ENCODE measurements around the gene SPRY1.

SPRY1 gene

DNA sequence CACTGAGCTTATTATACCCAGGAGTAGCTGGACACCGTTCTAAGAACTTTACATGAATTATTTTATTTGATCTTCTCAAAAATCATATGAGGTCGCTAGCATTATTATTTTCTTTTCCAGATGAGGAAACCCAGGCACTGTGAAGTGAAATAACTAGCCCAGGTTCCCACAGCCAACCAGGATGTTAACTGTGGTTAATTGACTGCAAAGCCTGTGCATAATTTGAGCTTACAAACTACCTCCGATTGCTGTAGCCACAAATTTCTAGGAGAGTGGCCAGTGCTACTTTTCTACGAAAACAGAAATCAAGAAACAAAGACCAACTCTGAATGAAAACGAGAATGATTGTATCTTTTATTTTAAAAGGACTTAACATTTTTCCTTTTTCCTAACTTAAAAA is 27.2 kb downstream of the SPRY1 start:
- Histone ChIP-seq H3K36me3 (no peaks in the 10 kb centered on the region), H3K9me3 (no peaks in the 10 kb centered on the region), H3K4me3 (ENCODE audit: low read depth, low read length) (no peak overlapping the region), H3K4me1 (no peaks in the 10 kb centered on the region), H3K27me3 (peaks cover 8% of the 10 kb centered on the region; the same call in 1 of the 2 replicates)
- TF ChIP-seq, protein P1, sequence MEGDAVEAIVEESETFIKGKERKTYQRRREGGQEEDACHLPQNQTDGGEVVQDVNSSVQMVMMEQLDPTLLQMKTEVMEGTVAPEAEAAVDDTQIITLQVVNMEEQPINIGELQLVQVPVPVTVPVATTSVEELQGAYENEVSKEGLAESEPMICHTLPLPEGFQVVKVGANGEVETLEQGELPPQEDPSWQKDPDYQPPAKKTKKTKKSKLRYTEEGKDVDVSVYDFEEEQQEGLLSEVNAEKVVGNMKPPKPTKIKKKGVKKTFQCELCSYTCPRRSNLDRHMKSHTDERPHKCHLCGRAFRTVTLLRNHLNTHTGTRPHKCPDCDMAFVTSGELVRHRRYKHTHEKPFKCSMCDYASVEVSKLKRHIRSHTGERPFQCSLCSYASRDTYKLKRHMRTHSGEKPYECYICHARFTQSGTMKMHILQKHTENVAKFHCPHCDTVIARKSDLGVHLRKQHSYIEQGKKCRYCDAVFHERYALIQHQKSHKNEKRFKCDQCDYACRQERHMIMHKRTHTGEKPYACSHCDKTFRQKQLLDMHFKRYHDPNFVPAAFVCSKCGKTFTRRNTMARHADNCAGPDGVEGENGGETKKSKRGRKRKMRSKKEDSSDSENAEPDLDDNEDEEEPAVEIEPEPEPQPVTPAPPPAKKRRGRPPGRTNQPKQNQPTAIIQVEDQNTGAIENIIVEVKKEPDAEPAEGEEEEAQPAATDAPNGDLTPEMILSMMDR (IDR thresholded peaks at IDR 0.05; ENCODE audit: low read depth, low read length): no peak
- DNase-seq: no peak

DNA sequence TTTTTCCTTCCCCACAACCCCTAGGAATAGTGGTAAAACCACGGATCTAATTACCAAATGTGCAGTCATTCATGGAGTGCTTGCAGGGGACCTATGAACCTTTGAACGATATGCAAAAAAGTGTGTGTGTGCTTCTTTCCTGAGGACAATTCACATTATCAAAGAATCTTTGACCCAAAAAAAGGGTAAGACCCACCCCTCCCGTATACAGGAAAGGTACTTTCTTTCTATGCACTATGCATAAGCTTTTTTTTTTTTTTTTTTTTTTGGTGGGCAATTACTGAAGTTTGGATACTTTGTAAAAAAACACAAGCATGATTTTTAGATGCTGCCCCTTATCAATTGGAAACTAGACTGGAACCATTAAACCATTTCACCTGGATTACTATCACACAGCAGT is 31.4 kb downstream of the SPRY1 start:
- H3K4me1 ChIP-seq: no peaks in the 10 kb centered on the region
- no peak overlapping the region for H3K4me3 ChIP-seq (ENCODE audit: low read depth, low read length)
- no peak for DNase-seq
- TF ChIP-seq, protein P1 (IDR thresholded peaks at IDR 0.05; ENCODE audit: low read depth, low read length): no peak
- peaks cover 3% of the 10 kb centered on the region; the same call in 1 of the 2 replicates for H3K27me3 ChIP-seq
- H3K36me3 ChIP-seq: no peaks in the 10 kb centered on the region
- H3K9me3 ChIP-seq: no peaks in the 10 kb centered on the region

DNA sequence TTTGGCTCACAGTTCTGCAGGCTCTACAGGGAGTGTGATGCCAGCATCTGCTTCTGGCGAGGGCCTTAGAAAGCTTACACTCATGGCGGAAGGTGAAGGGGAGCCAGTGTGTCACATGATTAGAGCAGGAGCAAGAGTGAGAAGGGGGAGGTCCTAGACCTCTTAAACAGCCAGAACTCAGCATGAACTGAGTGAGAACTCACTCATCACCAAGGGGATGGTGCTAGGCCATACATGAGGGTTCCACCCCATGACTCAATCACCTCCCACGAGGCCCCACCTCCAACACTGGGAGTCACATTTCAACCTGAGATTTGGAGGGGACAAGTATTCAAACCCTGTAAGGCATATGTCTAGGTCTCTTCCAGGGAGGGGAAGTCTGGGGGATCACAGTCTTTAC is 33.4 kb downstream of the SPRY1 start:
- no peaks in the 10 kb centered on the region for H3K9me3 ChIP-seq
- peaks cover 3% of the 10 kb centered on the region; the same call in 1 of the 2 replicates for H3K27me3 ChIP-seq
- H3K36me3 ChIP-seq: no peaks in the 10 kb centered on the region
- no peak overlapping the region for H3K4me3 ChIP-seq (ENCODE audit: low read depth, low read length)
- TF ChIP-seq, protein P1 (IDR thresholded peaks at IDR 0.05; ENCODE audit: low read depth, low read length): no peak
- DNase-seq: no peak
- no peaks in the 10 kb centered on the region for H3K4me1 ChIP-seq

DNA sequence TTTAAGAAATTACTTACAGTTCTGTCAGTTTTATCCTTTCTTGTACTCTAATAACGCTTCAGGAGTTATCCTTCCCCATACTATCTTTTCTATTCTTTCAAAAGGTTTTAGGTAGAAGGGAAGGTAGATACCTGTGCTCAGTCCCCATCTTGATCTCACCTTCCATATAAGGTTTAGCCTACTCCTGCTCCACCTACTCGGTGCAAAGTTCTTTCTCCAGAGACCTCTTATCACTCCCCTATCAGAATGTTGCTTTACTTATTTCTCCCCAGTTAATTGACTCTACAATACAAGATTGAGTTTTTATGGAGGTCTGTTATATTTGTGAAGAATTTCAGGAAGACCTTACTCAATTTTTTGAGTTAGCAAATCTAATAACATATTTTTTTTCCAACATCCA is 33.9 kb downstream of the SPRY1 start:
- Histone ChIP-seq H3K4me3 (ENCODE audit: low read depth, low read length) (no peak overlapping the region), H3K36me3 (no peaks in the 10 kb centered on the region), H3K27me3 (peaks cover 3% of the 10 kb centered on the region; the same call in 1 of the 2 replicates), H3K4me1 (no peaks in the 10 kb centered on the region), H3K9me3 (no peaks in the 10 kb centered on the region; the same call in 1 of the 2 replicates)
- DNase-seq: no peak
- TF ChIP-seq, protein P1 (IDR thresholded peaks at IDR 0.05; ENCODE audit: low read depth, low read length): no peak

DNA sequence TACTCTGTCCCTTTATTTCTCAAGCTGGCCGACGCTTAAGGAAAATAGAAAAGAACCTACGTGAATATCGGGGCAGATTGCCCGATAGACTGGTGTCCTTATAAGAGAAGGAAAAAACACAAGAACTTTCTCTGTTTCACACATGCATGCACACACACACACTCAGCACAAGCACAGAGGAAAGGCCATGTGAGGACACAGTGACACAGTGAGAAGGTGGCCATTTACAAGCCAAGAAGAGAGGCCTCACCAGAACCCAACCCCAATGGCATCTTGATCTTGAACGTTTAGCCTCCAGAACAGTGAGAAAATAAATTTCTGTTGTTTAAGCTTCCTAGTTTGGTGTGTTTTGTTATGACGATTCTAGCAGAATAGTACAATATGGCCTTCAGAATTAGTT is 37.0 kb downstream of the SPRY1 start:
- DNase-seq: no peak
- TF ChIP-seq, protein P1 (IDR thresholded peaks at IDR 0.05; ENCODE audit: low read depth, low read length): no peak
- H3K27me3 ChIP-seq: no peaks in the 10 kb centered on the region
- H3K4me3 ChIP-seq (ENCODE audit: low read depth, low read length): no peak overlapping the region
- H3K36me3 ChIP-seq: no peaks in the 10 kb centered on the region
- no peaks in the 10 kb centered on the region; the same call in 1 of the 2 replicates for H3K9me3 ChIP-seq
- H3K4me1 ChIP-seq: no peaks in the 10 kb centered on the region

DNA sequence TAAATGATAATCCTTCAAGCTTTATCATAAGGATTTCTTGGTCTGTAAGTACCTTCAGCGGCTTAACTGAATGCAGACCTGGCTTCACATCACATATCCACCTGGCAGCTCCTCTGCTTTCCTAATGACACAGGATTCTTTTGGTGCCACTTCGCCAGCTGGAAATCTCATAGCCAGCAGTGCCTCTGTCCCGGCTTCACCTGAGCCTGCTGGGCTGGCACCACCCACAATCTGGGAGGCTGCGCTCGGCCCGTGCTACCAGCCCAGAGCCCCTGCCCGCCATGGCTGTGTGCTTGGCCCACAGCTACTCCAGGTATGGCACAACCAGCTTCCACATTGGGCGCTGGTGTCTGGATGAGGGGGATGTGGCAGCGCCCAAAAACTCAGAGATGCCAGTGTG is 37.4 kb downstream of the SPRY1 start:
- H3K4me1 ChIP-seq: no peaks in the 10 kb centered on the region
- H3K36me3 ChIP-seq: no peaks in the 10 kb centered on the region
- TF ChIP-seq, protein P1 (IDR thresholded peaks at IDR 0.05; ENCODE audit: low read depth, low read length): no peak
- no peak overlapping the region for H3K4me3 ChIP-seq (ENCODE audit: low read depth, low read length)
- H3K9me3 ChIP-seq: no peaks in the 10 kb centered on the region; the same call in 1 of the 2 replicates
- DNase-seq: no peak
- H3K27me3 ChIP-seq: no peaks in the 10 kb centered on the region
